ENCODE measurements around the gene ADAM33.

Gene ADAM33

DNA sequence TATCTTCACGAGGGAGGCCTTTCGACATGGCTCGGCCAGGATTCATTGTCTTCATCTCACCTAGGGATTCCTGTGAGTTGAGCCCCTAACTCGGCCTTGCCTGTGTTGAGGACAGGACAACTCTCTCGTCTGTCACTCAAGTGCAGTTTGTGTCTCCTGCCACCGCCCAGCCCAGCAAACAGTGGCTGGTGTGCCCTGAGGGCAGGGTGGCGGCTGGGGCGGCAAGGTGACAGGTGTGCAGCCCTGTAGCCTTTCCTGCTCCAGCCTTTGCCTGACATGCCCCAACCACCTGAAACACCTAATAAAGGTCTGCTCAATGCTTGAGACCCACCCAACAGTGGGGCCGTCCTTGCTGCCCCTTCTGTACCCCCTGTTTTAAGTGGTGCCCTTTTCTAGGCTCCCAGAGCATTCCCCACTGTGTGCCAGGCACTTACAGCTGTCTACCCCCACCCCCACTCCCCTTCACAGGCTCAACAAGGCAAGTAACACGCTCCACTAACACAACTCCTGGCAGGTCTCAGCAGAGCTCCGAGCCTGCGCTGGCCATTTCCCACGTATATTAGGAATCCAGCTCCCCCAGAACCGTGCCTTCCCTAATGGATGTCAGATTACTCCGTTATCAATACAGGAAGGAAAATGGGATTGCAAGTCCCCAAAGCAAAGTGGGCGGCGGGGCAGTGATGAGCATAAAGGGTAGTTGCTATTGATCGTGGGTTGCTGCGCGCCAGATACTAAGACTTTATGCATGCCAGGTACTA, 36.3 kb downstream of the ADAM33 start:
- DNase-seq (ENCODE audit: low spot score) = no peak

DNA sequence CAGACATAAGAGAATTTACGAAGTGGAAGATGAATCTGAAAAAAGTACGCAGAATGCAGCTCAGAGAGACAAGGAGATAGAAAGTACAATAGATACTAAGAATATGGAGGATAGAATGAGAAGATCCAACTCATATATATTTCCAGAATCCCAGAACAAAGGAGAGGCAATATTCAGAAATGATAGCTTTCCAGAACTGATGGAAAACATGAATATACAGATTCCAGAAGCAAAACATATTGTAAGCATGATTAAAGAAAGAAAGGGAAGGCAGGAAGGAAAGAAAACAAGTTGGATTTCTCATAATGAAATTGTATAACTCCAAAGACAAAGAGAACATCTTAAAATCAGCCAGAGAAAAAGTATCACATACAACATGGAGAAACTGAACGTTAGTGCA, 41.6 kb downstream of the ADAM33 start:
- DNase-seq (ENCODE audit: low spot score) = no peak

DNA sequence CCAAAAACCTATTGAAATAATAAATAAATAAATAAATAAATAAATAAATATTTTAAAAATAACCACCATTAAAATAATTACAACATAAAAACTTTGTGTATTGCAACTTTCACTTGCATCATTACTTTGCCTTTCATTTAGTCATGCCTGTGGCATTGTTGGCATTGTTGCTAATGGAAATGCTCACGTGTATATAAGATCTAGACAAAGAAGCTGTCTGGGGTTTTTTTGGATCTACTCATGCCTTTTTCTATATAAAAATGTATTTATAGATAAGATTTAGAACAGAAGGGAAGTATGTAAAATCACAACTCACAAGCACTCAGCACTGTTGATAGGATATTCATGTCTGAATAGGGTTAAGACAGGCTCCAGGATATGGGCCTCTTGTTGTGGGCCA, 46.5 kb downstream of the ADAM33 start:
- no peak for DNase-seq (ENCODE audit: low spot score)

DNA sequence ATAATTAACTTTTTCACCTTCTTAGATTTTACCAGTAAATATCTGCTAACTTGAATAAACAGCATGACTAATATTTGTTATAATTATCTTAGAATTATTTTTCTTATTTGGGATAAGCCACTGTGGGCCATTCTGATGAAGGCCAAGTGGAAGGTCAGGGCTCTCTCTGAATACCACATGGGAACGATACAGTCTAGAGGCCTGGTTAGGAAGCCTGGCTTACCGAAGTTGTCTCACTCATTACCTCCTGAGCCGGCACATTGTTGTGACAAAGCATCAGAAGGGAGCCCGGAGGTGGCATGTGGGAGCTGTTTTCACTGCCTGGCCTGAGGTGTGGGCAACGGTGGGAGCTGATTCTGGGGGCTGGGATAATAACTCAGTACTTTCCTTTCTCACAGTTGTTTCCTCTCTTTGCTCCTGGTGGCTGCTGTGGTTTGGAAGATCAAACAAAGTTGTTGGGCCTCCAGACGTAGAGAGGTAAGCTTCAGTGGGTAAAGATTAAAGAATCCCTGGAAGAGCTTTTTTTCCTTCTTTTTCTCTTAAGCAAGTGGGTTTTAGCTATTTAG, 47.8 kb downstream of the ADAM33 start:
- DNase-seq (ENCODE audit: low spot score) = no peak

DNA sequence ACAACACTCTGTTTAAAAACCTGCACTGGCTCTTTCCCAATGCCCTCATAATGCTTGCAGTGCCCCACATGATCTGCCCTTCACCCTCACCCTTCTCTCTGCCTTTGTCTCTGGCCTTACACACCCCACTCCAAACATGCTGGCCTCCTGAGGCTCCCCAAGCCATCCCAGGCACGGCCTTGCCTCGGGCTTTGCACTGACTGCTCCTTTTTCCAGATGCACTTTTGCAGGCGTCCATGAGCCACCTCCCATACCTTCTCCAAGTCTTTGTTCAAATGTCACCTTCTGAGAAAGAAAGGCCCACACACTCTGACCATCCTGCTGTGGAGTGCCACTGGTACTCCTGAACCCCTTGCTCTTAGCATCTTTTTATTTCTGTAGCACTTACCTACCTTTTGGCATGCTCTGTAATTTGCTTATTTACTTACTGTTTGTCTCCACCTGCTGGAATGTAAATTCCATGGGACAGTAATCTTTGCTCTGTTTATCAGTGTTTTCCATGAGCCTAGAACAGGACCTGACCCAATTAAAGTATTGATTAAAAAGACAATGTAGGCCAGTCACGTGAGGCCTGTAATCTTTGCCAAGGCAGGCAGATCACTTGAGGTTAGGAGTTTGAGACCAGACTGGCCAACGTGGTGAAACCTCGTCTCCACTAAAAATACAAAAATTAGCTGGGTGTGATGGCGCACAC, 49.4 kb downstream of the ADAM33 start:
- no peak for DNase-seq (ENCODE audit: low spot score)

DNA sequence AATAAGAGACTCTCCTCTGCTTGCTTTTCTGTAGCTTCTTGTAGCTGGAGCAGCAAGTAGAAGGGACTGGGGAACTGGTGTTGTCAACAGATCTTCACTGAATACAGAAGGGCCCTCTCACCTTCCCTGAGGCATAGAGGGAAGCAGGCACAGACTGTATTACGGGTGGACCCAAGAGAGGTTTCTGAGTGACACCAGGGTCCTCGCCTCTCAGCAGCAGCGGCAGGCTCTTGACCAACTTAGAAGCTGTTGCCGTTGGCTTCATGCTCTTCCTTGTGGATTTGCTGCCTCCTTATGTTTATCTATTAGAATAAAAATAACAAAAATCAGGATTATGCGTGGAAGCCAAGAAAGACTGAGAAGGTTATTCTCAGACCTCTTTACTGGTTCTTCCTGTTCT, 50.3 kb downstream of the ADAM33 start:
- no peak for DNase-seq (ENCODE audit: low spot score)

DNA sequence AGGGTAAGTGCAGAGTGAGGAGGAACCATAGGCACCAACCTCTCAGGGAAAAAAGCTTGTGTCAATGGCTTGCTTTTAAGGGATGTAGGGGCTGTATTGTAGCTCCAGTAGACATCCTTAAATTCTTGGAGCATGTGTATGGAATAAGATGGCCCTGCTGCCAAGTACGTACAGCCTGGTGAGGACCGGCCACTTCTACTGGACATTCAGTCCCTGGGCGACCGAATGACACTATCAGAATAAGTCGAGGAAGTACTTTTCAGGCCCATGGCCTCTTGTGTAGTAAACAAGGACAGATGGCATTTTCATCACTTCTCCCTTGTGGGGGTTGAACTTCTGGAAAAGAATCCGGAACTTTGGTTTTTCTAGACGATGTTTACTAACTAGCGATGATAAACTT, 51.4 kb downstream of the ADAM33 start:
- no peak for DNase-seq (ENCODE audit: low spot score)

DNA sequence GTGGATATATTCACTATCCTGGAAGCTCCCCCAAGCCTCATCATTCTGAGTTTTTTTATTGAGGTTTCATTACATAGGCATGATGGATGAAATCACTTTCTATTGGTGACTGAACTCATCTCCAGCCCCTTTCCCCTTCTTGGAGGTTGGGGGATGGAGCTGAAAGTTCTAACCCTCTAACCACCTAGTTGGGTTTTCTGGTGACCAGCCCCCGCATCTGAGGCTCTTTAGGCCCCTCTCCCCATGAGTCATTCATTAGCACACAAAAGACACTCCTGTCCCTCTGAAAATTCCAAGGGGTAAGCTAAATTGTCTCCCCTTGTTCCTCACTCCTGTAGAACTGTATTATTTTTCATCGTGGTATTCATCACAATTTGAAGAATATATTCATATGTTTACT, 51.9 kb downstream of the ADAM33 start:
- no peak for DNase-seq (ENCODE audit: low spot score)

DNA sequence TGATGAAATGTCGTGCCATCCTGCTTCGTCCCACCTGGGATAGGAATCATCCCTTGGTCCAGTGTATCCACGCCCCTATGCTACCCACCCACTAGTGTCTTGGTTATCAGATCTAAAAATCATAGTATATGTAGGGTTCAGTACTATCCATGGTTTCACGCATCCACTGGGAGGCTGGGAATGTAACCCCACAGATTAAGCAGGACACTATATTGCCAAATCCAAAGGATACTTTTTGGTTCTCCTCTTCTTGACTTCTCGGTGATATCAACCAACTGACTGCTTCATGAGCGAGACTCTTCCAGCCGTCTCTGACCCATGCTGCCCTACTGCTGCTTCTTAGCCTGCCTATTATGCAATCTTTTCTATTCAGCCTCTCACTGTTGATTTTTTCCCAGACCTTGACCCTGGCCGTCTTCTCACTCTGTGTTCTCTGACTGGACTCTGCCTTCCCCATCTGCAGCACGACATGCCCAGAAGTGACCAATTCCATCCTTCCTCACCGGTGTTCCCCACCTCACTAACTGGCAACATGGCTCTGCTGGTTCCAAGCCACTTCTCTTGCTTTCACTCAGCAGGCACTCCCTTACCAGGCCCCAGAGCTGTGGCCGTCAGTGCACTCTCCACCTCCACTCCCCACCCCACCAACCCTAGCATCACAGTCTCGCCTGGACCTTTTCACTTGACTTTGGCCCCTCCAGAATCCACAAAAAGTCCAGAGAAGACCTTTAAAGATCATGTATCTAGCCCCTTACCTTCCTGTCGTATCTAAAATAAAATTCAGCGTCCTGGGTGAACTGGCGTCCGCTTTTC, 53.1 kb downstream of the ADAM33 start:
- no peak for DNase-seq (ENCODE audit: low spot score)

DNA sequence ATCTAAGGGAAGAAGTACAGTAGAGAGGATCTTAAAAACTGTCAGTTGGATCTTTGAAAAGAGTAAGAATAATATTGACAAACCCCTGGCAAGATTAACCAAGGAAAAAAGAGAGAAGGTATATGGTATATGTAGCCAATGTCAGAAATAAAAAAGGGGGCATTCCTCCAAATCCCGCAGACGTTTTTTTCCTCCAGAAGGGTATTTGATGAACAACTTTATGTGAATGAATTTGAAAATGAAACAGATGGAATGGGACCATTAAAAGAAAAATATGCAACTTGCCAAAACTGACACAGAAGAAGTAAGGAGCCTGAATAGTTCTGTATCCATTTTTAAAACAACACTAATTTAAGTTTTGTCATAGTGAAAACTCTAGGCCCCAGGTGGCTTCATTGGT, 54.3 kb downstream of the ADAM33 start:
- no peak for DNase-seq (ENCODE audit: low spot score)

DNA sequence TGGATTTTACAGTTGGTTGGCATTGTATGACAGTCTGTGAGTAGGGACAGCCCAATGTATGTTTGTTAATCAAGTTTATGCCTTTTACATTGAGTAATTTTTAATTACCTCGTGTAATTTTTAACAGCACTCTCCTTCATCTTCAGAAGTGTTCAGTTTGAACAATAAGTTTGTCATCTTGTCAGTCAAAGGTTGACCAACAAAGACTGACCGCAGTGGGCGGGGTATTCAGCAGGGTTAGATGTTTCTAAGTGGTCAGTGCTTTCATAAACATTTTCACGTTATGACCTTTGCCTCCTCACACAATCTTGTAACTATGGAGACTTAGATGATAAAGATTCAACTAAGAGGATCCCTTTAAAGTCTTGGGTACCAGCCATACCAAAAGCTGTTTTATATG, 59.4 kb downstream of the ADAM33 start:
- no peak for DNase-seq (ENCODE audit: low spot score)

DNA sequence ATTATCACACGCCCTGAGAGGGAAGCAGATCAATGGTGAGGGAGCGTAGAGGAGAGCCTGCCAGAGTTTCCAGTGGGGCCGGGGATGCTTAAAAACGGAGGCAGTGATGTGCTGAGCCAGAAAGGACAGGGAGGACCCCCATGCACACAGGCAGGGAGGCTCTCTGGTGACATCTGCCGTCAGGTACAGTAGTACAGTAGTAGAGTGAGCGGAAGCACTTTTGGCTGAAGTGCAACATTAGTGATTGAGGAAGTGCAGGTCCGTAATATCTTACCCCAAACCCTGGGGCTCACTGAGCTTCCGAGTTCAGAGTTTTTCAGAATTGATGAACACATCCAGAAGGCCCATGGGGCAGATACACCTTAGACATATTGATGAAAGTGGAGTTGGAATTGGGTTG, 60.7 kb downstream of the ADAM33 start:
- DNase-seq (ENCODE audit: low spot score) = no peak
